HG03066 (cell line): Measurements from ENCODE around the gene PACSIN1.

Source experiments
- ATAC-seq: cut with Tn5 transposase; IDR thresholded peaks from one replicate; pipeline ENCODE4 v1.9.1; 2021; ENCODE audit warnings: low read depth; ENCODE audit not compliant: unreplicated experiment

Gene PACSIN1

DNA sequence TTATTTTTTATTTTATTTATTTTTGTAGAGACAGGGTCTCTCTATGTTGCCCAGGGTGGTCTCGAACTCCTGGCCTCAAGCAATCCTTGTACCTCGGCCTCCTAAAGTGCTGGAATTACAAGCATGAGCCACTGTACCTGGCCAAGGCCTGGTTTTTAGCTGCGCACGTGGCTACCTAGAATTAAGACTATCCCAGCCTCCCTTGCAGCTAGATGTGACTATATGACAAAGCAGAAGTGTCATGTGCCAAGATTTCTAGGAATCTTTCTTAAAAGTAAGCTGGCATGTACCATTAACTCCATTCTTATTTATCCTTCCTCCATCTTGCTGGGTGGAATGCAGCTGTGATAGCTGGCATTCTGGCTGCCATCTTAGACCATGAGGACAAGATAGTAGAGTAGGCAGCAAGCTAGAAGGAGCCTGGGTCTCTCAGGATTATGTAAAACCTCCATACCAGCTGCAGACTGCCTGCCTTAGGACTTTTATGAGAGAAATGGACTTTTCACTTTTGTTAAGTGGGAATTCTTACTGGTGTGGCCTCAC, 92.4 kb downstream of the PACSIN1 start:
- ATAC-seq: no peak

DNA sequence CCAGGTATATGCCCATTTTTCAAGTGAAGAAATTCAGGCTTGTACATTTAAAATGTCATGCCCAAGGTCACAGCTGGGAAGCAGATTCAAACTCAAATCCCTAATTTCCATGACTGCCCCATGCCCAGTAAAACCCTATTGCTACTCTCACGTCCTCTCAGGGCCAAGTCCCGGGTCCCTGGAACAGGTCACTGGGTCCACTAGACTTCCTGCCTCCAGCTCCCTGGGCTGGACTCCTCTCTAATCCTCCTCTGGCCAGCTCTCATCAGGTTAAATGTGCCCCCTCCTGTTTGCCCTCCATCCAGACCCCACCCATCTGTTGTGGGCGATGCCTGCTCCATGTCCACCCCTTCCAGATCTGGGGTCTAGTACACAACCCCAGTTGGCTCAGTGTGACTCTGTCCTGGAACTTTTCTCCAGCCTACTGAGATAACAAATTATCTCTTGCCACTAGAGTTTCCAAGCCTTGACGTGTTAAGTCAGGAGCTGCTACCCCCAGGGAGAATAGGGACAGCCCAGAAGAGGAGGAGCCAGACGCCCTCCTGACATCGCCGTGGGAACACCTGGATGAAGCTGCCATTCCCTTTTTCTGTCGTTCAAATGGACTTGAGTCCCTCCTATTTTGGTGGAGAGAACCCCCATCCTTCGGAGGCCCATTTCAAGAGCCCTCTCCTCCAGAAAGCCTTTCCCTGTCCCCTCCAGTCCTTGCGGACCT, 93.9 kb downstream of the PACSIN1 start:
- ATAC-seq: no peak

DNA sequence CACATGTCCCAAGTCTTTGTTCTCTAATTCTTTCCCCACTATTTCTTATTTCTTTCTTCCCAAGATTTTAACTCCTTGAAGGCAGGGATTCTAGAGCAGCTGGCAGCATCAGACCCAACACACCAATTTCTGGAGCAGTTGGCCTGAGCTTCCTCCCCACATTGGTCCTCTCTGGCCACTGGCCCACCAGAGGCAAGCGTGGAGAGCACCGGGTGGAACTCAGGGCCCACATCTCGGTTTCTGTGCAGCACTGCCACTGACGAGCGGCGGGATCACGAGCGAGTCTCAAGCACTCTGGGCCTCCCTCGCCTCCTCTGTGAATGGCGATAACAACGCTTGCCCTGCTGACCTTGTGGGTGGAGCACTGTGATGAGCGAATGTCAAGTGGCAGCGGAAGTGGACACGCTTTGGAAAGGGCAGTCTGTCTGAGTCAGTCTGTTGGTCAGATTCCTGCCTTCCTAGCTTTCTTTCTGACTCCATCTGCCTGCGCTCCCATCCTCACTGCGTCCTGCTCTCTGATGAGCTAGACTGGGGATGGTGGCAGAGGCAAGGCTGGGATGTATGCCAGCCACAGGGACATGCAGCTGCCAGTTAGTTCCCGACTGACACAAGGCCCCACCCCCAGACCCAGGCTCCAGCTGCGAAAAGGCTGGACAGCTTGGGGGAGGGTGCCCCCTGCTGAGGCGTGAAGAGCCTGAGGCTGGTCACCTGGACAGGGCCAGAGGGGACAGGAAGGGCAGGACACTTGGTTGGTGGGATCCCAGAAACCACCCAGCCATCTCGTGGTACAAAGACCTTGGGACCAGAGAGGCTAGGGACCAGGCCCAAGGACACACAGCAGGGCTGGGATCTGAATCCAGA, 94.7 kb downstream of the PACSIN1 start:
- ATAC-seq: no peak

DNA sequence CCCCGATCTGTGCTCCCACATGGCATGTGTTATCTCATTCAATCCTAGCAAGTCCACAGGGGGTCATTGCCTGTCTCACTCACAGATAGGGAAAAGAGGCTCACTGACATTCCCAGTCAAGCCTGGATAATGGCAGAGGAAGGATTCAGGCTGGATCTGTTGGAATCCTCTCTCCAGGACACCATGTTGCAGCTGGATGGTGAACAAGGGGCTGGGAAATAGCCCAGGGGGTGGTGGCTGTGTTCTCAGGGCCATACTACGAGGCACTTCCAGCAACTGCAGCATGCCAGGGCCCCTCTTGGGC, 95.3 kb downstream of the PACSIN1 start:
- no peak for ATAC-seq

DNA sequence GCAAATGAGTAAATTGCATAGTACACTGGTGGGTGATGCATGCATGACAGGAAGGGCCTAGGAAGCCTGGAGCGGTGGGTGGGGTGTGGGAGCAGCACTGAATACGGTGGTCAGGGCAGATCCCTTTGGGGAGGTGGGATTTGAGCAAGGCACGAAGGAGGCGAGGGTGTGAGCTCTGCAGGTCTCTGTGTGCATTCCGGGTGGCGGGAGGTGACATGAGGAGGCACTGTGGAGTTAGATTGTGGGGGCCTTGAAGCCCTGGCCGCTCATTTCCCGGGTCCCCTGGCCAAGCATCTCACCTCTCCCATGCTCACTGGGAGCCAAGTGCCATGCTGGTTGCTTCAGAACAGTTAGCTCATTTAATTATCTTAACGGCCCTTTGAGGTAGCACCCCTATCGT, 96.5 kb downstream of the PACSIN1 start:
- ATAC-seq: no peak

DNA sequence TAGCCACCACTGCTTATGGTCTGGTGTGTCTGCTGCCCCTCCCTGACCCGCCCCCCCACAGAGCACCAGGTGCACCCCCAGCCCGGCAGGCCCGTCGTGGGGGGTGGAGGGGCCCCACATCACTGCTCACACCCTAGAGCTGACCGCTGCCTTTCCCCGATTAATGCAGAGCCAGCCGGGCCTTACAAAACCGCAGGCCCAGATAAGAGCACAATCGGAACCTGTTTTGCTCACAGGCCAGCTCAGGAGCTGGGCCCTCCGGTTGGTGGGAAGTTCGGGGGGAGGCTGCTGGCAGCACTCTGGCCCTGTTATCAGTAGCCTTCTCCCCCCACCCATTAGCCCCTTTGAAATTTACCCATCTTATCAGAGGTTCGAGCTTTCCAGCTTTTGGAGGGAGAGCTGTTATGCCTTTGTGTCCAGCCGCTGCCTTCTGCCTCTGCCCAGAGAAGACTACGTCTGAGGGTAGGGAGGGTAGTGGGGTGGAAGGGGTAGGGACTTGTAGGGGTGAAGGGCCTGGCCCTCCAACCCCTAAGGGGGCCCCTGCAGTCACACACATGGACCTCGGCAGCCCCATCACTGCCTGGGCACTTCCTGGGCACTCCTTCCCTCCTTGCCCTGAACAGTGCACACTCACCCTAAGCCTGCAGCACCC, 97.1 kb downstream of the PACSIN1 start:
- no peak for ATAC-seq

DNA sequence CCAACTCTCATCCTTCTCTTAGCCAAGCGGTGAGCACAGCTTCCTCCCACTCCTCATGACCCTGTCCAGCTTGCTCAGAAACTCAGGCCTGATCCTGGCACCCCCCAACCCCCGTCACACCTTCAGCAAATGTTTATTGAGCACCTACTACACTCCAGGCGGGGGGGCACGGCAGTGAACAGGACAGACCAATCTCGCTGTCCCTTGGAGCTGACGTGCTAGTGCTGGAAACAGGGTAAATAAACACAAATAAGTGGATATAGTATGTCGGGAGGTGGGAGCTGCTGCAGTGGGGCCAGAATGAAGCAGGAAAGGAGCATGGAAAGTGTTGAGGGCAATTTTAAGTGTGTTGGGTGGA, 97.6 kb downstream of the PACSIN1 start:
- no peak for ATAC-seq

DNA sequence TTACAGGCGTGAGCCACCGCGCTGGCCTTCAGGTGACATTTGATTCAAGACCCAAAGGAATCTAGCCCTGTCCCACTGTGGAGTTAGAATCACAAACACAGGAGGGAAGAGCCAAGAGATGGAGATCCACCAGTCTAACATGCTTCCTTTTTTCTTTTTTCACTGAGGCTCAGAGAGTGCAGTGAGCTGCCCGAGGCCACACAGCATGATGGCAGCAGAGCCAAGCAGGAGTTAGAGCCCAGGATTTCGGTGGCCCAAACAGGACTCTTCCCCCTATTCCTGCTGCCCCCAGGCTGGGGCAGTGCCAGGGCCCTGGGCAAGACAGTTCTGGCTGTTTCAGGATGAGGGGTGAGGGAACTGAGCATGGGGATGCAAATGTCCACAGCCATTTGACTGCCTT, 98.3 kb downstream of the PACSIN1 start:
- no peak for ATAC-seq

DNA sequence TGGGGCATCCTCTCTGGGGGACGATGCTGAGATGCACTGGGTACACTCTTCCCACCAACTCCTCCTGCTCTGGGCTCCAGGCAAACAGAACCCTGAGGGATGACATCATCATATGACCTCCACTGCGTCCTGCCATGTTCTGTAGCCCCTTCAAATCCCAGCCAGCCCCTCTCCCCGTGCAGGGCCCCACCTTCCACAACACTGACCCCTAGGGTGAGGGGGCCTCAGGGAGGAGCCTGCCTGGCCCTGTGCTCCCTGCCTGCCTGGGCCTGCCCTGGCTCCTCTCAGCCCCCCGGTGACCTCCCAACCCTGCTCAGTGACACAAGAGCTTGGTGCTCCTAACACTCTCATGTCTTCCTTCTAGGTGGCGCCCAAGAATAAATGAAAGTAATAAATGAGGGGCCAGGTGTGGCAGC, 99.9 kb downstream of the PACSIN1 start:
- no peak for ATAC-seq

DNA sequence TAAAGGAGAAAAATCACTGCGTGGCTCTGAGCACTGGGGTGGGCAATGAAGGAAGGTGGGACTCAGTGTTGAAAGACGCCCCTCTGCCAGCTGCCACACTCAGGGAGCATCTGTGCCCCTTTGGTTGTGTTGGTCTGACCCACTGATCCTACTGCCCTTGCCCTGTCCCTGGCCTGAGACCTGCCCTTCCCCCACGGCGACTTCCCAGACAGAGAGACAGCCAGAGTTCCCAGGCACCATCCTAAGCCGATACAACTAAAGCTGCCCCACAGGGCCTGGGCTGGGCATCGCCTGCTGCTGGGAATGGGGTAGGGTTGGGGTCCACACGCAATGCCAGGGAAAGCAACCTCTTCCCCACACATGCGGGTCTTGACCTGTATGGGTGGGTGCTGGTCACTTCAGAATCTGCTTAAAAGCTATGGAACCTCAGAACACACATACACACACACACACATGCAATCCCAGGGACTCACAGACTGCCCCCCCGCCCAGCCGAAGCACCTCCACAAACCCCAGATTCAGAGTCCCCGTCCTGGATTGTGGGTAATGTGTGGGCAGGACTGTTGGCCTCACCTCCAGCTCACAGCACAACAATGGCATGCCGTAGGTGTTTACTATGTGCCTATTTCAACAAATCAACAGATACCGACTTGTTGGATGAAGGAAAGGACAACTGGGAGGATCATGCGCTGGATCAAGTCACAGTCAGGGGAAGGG, 101.1 kb downstream of the PACSIN1 start:
- no peak for ATAC-seq

DNA sequence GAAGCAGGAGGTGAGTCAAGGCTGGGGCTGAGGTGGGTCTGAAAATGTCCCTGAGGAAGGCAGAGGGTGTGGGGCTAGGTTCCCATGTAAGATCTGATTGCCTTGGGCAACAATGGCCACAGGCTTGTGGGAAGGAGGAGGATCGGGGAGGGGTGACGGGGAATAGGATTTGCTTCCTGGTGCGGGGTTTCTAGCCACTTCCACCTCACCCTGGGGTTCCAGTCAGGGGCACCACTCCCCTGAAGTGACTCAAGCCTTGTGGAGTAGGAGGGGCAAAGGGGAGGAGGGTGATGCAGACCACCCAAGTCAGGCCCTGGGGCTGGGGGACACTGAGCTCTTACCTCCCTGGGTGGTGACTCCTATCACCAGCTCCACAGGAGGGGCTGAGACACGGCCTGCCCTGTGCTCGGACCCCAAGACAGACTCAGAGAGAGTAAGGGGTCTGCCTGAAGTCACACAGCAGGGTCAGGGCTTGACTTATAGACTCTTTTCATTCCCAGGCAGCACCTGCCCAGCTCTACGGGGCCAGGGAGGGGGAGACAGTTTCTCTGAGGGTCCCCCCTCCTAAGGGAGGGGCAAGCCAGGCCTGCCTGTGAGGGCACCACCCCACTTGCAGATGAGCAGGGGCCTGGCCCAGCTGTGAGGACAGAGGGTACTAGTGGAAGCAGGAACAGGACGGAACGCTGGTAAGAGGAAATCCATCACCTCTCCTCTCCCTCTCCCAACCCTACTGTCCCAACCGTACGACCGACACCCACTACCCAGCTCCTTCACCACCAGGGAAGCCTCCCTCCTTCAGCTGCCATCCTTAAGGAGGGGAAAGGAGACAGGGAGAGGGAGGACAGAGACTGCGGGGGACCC, 102.7 kb downstream of the PACSIN1 start:
- no peak for ATAC-seq

DNA sequence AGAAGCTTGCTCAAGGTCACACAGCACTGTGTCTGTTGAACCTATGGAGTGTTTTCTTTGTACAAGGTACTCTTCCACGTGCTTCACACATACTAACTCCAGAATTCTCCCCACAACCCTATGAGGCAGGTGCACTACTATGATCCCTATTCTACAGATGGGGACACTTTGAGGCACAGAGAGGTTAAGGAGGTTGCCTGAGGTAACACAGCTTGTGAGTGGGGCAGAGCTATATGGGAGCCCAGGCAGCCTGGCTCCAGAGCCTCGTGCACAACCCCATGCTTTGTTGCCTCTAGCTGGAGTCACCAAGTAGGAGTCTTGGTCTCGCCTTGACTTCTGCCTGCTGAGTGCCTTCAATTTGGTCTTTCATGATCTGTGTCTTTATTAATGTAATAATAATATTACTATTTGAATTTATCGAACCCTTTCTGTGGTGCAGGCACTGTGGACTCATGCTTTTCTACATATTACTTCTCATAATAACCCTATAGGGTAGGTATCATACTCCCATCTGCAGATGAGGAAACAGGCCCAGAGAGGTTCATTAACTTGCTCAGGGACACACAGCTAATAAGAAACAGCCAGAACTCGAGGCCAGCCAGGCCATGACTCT, 103.6 kb downstream of the PACSIN1 start:
- no peak for ATAC-seq

DNA sequence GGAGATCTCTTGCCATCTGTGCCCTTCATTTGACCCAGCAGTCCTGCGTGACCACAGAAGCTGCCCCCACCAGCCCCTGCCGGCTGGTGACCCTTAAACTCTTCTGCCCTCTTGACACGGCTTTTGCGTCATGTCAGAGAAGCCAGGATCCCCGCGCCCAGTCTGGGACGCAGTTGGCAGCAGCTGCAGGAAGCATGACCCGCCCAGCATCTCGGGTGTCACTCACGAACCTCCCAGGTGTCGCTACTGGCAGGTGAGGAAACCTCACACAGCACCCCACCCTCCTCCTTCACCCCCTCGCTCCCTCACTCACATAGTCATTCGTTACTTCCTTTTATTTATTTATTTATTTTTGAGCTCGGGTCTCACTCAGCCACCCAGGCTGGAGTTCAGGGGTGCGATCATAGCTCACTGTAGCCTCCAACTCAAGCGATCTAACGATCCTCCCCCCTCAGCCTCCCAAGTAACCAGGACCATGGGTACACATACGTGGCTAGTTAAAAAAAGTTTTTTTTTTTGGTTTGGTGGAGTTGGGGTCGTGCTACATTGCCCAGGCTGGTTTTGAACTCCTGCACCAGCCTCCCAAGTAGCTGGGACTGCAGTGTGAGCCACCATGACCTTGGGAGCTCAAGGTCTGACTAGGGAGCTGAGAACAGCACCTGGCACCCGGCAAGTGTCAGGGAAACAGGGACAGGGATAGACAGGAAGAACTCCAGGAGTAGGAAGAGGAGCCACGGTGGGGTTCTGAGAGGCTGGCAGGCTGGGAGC, 104.4 kb downstream of the PACSIN1 start:
- no peak for ATAC-seq

DNA sequence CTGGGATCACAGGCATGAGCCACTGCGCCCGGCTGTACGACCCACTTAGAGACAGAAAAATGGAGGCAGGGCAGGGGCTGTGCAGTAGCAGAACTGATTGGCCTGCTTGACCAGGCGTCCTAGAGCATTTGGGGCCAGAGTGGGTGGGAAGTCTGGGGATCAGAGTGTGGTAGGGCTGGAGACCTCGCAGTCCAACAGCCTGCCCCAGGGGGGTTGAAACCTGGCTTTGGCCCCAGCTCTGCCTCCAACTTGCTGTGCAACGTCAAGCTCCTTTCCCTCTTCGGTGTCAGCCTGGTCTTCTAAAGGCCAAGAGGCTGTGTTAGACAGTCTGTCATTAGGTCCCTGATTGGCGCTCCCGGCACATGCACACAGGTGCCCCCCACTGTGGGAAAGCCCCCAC, 105.5 kb downstream of the PACSIN1 start:
- no peak for ATAC-seq

DNA sequence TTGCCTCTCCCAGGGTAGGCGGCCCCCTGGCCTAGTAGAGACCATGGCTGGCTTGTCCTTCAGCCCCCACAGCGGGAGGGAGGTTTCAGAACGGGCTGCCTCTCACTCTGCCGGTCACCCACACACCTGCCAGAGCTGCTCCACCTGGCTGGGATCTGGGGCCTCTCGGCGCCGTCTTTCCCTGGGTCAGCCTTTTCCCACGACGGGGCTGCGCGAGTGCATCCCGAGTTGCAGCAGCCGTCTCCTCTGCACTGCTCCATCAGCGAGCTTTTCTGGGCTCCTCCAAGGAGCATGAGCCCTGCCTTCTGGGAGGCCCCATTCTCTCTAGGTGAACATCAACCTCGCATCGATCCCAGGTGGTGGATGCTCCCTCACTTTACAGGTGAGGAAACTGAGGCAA, 106.1 kb downstream of the PACSIN1 start:
- no peak for ATAC-seq

DNA sequence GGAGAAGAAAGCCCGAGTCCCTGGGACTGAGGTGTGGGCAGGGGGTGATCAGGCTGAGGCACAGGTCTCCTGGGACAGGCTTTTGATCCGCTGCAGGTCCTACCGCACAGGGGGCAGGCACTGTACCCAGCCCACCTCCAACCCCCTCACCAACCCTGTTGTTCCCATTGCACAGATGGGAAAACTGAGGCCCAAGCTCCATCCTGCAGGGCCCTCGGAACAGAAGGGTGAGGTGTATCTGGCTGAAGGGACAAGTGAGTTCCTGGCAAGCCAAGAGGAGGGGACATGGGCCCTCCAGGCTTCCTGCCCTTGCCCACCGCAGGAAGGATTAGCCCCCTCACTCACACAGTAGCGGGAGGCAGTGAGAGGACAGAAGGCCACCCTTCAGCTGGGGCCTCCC, 106.7 kb downstream of the PACSIN1 start:
- ATAC-seq: no peak

DNA sequence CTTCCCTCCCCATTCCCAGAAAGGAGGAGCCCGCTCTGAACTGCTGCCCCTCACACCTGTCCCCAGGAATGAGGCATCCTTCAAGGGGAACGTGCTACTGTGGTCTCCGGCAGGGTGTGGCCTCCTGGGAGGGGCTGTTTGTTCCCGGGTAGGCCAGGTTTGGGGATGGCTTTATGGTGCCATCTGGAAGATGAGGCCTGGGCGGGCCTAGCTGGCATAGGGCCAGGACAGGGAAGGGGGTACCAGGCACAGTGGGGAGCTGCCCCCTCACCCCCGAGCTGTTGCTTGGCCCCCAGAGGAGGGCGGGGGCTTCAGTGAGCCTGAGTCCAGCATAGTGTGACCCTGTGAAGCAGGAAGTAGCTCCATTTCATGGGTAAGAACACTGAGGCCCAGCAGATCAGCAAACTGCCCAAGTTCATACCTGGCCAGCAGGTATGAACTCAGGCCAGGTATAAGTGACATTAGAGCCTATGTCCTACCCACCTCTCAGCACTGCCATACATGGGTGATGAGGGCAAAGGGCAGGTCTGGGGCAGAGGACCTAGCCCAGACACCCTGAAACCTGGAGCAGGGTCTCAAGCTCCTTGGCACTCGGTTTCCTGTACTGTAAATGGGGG, 107.8 kb downstream of the PACSIN1 start:
- no peak for ATAC-seq

DNA sequence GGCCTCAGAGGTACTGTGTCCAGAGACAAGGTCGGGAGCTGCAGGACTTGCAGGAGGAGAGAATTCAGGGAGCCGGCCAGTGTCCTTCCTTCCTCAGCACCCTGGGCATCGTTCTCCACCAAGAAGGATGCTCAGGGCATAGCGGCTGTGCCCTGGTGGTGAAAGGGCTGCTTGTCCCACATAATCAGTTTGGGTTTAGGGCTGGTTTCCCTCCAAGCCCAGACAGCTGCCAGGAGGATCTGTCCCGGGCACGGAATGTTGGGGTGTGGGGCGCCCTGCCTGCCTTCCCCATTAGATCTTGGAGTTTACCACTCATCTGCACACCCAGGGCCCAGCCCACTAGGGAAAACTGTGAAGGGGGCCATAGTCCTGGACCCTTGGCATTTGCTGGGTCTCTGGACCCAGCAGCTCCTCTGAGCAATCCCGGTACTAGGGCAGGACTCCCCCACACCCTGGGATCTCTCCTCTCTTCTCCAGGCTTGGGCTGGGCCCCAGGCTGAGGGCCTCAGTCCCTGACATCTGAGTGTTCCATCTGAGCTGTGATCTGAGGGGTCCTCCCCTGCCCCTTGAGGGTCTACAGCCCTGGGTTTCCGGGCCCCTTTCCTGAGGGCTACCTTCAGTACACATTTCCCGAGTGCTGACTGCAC, 108.9 kb downstream of the PACSIN1 start:
- no peak for ATAC-seq
